Dedifferentiated amniotic fluid mesenchymal stem cell (primary cell): ENCODE data around the gene TTLL7.

Experiments used
- DNase-seq: peaks from one replicate; pipeline ENCODE4 v3.0.0-alpha.2; 2016; ENCODE audit errors: extremely low spot score

Gene TTLL7

DNA sequence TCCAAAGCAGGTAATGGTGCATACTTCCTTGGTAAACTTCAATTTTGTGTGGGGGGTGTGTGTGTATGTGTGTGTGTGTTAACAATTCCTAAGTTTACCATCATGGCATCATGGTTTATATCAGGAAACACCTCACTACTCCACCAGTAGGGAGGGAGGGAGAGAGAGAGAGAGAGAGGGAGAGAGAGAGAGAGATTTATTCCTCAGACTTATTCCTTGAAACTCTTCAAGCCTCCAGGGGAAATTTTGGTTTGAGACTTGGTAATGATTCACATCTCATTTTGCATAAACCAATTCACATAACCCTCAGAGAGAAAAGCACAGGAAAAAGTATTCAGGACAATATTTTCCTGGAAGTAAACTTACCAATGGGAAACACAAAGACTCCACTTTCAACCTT, 115.0 kb downstream of the TTLL7 start:
- DNase-seq, result no peak

DNA sequence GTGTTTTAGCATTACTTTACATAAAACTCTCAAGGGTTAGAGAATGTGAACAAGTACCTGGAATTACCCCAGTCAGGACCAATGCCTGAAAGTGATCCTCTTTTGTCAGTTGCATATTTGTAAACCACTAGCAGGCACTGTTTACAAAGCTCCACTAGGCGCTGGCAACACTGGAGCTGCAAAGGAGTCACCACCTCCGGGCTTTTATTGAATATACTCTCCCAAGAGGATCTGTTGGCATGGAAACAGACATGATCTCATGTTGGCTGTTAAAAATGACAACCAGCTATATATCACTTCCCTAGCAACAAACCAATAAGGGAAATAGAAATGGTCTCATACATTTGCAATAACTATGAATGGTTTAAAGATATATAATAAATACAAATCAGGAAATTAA, 116.0 kb downstream of the TTLL7 start:
- DNase-seq, result no peak

DNA sequence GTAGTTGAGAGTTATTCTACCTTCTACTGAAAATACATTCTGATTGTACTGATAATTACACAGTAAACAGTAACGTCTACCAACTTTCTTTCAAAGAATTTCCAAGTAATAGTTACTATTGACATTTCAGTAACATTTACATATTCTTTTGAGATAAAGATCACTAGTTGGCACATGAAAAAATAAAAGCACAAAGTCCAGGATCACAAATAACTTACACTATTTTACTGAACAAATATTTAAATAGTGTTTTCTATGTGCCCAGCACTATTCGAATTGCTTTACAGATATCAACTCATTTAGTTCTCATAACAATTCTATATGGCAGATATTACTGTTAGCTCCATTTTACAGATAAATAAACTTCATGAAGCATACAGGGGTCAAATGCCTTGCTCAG, 126.4 kb downstream of the TTLL7 start:
- no peak for DNase-seq

DNA sequence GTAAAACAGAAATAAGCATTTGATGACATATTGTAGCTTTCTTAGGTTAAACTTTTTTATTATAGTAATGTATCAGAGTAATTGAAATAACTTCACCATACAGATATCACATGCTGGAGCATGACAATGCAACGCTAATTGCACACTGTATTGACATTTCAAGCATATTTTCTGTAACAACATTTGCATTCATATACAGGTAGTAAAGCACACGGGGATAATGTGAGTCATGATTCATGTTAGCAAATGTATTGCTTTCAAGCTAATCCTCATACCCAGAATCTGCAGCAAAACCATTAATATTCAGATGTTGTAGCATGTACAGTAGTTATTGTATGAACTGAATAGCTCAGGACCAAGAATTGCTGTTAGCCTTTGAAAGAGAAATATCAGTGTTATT, 133.9 kb downstream of the TTLL7 start:
- DNase-seq, result no peak

DNA sequence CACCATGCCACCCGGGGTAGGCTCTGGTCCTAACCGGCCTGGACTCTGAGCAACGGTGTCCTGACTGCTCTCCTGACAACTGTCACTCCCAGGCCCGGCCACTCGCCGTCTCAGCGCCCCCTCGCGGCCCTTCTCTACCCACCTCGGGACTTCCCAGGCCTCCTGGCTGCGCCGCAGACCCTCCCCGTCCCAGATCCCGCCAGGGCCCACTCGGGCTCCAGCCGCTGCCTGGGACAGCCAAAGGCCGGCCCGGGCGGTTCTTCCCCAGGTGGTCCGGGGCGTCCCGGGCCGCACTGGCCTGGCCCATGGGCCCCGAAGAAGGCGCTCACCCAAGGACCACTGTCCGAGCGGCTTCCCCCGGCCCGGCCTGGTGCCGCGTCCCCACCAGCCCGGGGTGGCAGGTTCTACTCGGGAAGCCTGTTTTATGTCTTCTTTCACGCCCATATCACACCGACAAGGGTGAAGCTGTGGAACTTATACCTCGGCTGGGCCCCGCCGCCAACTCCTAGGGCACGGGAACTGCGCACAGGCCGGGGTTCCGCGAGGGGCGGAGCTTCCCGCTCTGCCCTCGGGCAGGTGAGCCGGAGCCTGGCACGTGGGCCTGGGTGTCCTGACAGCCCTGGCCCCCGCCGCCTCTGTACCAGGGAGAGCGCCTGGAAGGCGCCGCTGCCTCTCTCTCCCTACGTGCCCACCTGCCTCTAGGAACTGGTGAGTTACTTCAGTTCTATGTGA, 138.3 kb downstream of the TTLL7 start:
- no peak for DNase-seq

DNA sequence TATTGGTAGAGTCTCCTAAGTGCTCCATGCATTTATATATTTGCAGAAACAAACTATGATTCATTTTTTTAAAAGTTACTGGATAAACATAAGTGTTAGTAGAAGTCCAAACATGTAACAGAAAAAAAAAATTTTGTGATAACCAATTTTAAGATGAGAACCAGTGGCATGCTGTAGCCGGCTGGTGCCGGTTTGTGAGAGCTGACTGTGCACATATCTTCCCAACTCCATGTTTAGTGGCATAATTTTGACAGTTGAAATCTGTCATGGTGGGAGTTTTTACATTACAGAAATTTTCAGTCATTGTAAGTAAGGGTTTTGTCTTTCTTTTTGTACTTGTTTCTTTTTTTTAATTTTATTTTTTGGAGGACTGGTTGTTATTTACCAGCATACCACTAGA, 141.2 kb downstream of the TTLL7 start:
- DNase-seq, result no peak

DNA sequence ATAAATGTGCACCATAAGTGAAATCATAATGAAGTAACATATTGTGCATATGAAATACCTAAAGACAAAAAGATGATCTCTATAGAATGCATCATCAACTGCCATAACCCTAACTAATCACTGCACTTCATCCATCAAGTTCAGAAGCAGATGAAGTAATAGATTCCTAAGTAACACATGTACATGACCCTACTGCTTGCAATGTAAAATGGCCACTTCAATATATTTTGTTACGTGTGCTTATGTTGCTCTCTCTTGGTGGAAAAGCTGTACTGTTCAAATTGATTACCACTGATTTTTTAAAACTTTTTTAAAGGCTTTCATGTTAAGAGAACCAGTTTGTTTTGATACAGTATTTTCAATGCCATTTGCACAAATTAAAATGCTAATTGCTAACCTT, 141.8 kb downstream of the TTLL7 start:
- peak; percentile 67 for DNase-seq

DNA sequence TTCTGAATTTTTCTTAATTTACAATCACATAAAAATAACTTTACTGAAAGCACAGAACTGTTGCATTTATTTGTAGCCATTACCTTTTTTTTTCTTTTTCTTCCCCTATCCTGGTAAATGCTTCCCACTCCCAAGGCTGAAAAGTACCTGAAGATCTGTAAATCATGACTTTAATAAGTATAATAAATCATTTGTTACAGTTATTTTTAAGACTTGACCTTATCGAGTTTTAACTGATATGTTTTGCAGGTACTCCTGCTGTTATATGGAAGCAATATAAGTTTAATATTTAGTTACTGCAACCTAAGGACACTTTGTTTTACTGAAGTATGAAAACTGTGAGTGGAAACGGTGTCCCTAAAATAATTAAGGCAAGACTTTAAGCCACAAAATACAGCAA, 142.6 kb downstream of the TTLL7 start:
- DNase-seq, result no peak

DNA sequence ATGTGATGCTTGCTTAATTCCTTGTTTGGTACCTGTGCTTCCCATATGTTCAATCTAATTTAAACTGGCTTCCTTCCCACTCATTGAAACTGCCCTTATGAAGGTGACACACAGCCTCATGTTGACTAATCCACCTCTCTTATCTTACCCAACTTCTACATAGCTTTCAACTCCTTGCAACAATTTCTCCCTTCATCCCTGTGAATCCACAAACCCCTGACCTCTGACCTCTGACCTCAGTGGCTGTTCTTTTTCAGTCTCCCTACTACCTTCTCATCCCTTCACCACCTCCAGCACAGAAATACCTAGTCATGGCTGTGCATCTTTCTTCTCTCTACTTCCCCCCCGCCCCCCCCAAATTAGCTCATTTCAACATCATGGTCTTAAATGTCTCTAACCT, 144.5 kb downstream of the TTLL7 start:
- no peak for DNase-seq

DNA sequence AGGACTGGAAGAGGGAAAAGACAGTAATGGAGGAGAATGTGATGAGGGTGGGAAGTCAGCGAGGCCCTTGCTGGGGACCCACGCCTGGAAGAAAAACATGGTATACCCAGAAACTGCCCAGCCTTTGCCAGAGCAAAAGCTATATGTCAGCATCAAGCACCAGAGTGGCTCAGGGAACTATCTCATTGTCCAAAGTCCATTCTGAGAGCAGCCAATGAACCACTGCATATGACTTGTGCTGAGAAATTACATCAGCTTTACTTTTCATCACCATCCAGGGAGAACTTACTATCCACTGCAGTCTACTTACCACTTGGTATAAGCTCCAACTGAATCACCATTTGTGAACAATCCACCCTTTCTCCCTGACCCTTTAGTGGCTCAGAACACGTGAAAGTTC, 148.1 kb downstream of the TTLL7 start:
- no peak for DNase-seq

DNA sequence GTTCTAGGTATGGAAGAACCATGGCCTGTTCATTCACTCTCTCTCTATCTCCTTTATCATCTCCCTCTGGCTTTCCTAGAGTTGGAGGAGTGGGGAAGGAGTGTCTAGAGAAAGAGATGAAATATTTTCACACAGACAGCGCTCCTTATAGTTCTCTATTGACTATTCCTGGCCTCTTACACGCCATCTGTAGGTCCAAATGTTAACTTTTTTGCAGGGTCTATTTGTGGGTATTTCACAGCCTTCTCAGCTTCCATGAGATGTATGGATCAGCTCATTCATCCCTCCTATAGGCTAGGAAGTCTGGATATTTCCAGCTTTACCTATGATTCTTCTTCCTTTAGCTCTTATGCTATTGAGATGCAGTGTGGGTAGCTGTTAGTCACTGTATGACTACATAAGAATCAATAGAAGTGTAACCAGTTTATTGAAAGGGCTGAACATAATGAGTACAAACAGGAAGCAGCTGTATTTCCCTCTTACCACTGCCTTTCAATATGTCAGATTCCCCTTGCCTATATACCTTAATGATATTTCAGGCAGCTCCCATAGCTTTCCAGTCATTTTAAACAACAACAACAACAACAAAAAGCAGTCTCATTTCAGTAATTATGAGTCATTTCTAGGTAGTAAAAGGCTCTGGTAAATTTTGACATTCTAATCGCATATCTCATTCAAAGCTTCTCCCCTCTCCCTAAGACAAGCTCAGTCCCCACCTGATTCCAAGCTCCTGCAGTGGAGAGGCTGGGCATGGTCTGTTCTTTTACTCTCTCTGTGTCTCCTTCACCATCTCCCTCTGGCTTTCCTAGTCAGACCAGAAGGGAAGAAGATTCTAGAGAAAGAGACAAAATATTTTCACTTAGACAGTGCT, 149.5 kb downstream of the TTLL7 start:
- no peak for DNase-seq

DNA sequence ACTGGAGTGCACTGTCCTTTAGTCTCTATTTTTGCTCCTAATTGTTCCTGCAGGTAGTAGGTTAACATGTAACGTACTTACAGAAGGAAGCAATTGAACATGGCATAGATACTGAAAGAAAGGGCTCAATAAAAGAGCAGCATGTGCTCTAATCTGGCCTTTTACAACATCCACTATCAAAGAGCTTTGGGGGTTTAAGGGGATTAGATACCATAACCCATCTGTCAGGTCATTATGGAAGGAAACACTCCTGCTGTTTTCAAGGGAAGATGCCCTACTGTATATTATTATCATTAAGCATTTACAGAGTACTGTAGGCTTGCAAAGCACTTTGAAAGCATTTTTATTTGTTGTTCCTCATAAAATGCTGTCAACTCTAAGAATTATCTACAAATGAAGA, 152.8 kb downstream of the TTLL7 start:
- no peak for DNase-seq

DNA sequence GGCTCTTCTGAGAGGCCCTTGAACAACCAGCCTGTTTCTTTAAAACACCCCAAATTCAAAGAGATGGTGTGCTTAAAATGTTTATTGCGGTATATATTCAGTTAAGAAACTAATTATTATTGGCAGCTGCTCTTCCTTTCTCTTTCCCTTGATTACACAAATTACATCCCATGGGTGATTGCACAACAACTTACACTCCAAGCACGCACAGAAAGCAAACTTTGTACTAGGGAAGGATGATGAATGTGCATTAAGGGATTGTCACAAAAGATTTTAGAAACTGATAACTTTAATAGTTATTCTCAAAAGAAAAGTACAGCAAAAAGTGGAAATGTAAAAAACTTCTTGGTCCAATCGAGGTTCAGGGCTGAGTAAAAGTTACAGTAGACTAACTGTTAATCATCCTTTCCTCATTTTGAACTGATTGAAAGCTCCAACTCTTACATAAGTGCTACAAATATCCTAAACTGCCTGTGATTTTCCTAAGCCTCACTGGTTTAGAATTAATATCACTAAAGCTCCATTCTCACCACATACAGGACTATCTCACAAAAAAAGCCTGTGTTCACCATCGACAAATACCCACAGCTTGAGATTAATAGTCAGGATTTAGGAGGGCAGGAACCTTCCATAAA, 153.4 kb downstream of the TTLL7 start:
- peak; percentile 37 for DNase-seq

DNA sequence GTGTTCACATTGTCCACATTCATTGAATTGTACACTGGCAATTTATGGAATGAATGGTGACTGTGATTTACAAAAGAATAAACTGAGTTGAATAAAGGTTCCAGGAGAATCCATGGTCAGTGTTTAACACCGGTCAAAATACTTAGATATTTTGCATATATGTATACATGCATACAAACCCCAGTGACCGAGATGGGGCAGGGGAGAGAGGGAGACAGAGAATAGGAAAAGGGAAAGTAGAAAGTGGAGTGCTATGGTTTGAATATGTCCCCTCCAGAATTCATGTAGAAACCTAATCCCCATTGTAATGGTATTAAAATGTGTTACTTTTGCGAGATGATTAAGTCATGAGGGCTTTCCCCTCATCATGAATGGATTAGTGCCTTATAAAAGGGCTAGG, 154.4 kb downstream of the TTLL7 start:
- no peak for DNase-seq

DNA sequence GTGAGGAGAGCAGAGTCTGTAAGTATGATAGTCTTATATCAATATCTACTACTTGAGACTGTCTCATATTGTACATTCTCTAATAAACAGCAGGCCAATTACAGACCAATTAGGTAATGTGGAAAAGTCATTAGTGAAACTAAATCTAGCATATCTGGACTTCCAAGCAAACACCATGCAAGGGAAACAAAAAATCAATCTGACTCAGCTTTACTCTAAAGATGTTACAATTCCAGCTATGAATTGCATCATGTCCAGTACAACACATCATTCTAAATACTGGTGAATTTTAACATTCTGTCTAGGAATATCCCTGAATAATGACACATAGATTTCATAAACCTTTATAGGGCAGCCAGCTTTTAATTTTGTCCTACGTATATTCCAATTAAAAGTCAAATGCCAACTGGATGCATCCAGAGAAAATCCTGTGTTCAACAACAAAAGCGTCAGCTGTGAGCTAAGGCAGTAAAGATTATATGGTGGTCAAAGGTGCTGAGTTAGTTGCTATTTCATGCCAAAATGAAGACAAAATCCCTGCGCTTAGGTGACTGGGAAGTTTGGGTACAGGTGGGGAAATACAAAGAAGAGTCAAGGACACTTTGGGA, 159.3 kb downstream of the TTLL7 start:
- peak; percentile 86 for DNase-seq

DNA sequence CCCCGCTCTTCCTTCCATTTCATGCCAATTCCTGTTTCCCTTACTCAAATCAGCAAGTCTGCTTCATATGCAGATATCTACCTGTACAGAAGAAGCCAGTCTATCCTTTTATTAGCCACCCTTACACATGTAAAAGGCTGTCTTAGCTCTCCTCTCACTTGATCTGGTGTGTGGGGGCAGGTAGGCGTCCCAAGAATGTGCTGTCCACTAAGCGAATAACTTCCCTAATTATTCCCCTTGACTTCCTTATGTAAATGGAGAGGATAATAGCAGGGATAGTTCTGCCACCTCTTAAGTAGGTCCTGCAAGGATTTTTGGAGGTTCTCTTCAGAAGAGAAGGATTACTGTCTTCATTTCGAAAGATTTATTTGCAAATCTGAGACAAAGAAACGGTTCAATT, 160.4 kb downstream of the TTLL7 start:
- no peak for DNase-seq

DNA sequence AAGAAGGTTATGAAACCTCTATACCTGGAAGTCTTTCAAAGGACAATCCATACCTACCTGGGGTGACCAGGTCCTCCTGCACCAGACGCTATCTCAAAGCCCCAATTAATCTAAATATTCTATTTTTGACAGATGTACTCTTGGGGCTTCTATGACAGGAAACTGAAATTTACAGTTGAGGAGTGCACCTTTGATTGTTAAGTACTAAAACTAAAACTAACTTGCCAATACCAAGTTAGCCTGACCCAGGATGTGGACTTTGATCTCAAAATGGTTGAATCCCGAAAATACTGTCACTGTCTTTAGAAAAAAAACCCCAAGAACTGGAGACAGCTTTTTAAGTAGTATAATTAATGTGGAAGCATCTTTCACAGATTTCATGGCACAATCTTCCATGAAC, 162.4 kb downstream of the TTLL7 start:
- DNase-seq, result no peak

DNA sequence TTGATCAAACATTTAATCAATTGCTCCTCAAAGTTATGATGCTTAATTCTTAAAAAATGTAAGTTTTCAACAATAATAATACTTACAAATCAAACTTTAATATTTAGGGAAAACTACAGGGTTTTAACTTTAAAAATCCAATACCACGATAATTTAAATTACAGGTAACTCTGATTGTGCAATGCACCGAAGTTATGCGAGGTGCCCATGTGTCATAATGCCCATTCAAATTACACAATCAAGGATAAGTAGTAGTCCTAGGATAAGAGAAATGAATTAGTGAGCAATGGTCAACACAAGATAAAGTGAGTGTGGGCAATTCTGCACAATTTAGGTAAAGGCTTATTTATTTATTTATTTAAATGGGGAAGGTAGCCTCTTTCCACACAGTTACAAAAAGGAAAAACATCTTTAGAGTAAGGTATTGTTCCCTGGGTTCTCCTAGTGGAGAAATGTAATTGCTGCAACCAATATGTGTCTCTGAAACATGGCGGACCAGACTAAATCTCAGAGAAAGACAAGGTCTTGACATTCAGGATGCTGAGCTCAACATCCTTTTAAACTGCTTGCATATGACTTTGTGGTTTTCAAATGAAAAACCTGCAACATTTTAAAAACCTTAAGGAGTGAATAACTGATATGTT, 164.2 kb downstream of the TTLL7 start:
- no peak for DNase-seq

DNA sequence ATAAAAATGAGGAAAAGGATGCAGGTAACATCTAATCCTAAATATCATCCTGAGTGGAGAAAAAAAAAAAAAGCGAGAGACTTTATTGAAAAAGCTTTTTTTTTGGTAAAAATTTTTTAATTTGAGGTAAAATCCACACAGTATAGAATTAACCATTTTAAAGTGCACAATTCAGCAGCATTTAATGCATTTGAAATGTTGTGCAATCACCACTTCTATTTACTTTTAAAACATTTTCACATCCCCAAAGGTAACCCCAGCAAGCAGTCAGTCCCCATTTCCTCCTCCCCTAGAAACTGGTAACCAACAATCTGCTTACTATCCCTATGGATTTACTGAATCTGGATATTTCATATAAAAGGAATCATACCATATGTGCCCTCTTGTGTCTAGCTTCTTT, 166.7 kb downstream of the TTLL7 start:
- no peak for DNase-seq

DNA sequence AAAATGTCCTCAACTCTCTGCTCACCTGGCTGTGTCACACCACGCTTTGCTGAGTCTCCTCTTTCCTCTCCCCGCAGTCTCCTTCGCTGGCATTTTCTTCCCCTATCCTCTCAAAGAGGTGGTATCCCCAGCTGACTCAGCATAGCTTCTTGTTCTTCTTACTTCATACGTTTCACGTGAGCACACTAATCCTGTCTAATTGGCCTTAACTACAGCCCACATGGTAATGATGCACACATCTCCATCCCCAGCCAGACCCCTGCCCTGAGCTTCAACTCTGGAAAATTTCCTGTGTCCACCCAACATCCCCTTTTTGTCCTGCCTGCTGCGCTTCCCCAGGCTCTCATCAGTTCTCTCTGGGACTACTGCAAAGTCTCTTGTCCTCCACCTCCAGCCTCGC, 169.8 kb downstream of the TTLL7 start:
- DNase-seq, result no peak

DNA sequence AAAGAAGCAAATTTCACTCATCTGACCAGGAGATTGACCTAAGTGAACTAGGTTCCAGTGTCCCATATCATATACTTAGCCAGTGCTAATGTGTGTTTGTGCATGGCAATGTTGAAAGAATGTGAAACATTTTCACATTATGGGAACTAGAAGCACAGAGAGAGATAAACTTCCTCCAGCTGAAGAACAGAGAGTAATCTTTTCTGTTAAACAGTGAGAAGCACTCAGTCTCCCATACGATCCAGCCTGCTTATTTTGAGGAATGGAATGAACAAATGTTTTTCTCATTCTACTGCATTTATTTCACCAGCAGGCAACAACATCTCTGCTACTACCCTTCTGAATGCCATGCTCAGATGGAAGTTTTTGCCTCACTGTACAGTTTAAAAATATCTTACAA, 170.5 kb downstream of the TTLL7 start:
- DNase-seq, result peak; percentile 22

DNA sequence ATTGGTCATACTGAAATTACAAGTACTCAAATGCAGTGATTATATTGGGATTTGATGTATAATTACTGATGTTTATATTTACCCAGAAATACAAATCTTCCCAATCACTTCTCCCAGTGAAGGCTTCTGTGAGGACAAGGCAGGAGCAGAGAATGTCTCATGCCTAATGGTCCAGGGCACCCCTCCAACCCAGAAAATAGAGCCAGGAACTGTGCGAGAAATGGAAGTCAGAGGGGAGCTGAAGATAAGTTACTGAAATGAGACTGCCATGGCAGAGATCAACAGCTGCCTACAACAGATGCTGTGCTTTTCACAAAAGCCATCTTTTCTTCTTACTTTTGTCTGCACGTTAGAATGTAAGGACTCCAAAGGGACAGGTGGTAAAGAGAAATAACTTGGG, 171.2 kb downstream of the TTLL7 start:
- DNase-seq, result no peak
